Psoas muscle (tissue), 8 donors: ENCODE data around the gene CACNG5. TPM values are rescaled to one million over a fixed set of nuclear protein-coding genes. Genes with fewer than 3 reads are reported as not detected.

Source experiments
- ATAC-seq, 4 donors: fragments of 200-7000 bp; cut with Tn5 transposase; one replicate each; pipeline ENCODE4 v1.9.1; 2020; ENCODE audit warnings: moderate library complexity in 3 of 4, mild to moderate bottlenecking in 2 of 4
- DNase-seq, 2 donors: peaks; one replicate each; pipeline ENCODE4 v3.0.0-alpha.2; 2020
- H3K27ac ChIP-seq: fragments of 200-600 bp; one replicate; pipeline ENCODE4 v1.8.0; 2022
- H3K27me3 ChIP-seq, 3 donors: fragments of 200-600 bp in 1 of 3; one replicate each; pipeline versions ENCODE4 v1.6.1 to v1.8.0; 2013 to 2022; ENCODE audit warnings: low read length in 2 of 3, mild to moderate bottlenecking in 2 of 3, moderate library complexity in 1 of 3; ENCODE audit not compliant: insufficient read depth in 3 of 3
- H3K36me3 ChIP-seq, 2 donors: fragments of 200-600 bp in 1 of 2; one replicate each; pipeline versions ENCODE4 v1.6.1 to v1.8.0; 2013 to 2022; ENCODE audit warnings: low read depth in 1 of 2, mild to moderate bottlenecking in 1 of 2, moderate library complexity in 1 of 2; ENCODE audit not compliant: insufficient read depth in 1 of 2
- H3K4me1 ChIP-seq: fragments of 200-600 bp; one replicate; pipeline ENCODE4 v1.8.0; 2022
- H3K4me3 ChIP-seq: fragments of 200-600 bp; one replicate; pipeline ENCODE4 v1.8.0; 2022; ENCODE audit warnings: mild to moderate bottlenecking
- H3K9me3 ChIP-seq: fragments of 200-600 bp; one replicate; pipeline ENCODE4 v1.8.0; 2022
- CTCF ChIP-seq: fragments of 200-600 bp; IDR thresholded peaks from one replicate; pipeline ENCODE4 v1.8.0; 2022; ENCODE audit warnings: antibody characterized with exemption
- WGBS, 3 donors: extraction: QIAGEN DNeasy Blood & Tissue Kit; methylation state at CpG; one replicate each; pipeline versions ENCODE4 v1.1.6 to v1.1.7; 2013; 5-methylcytosine and 5-hydroxymethylcytosine counted together
- intact Hi-C, 2 donors: fragments of 100-400 bp; cut with DNase I; formaldehyde crosslinking; loops; one replicate each; pipeline versions ENCODE4 v1.11.0 to v1.14.2; 2022
- polyA plus RNA-seq, 3 donors: library from polyadenylated mRNA; stranded (reverse); fragments of 200-250 nt; gene quantifications; one replicate each; pipeline ENCODE4 v1.2.3, GENCODE V29; 2013
- total RNA-seq, 4 donors: library from RNA; stranded (reverse); fragmentation: NEBNext Ultra II Directional in 2 of 4; extraction: Animal tissue kit (Norgen Biotek cat#: 25700) in 2 of 4; gene quantifications; one replicate each; pipeline versions ENCODE4 v1.2.1 to v1.2.4, GENCODE V29; 2021 to 2023
- donor health status: healthy with polysubstance abuse.
- donor health status: DM: no; HTN: no; CAD: no; lungs with moderate emphysema.
- donor health status: Bipolar disorder and iron deficiency.
- donor health status: healthy.
- donor health status: DM: yes; HTN: yes; CAD: no.
- donor health status: DM: no; HTN: no; CAD: no.
- donor health status: DM: no; HTN: no; CAD: no.
- donor health status: DM: yes; HTN: yes; CAD: no.

CACNG5 gene
- total and polyA plus RNA-seq, 7 donors, result not detected

- TF ChIP-seq CTCF, result no peak
- Histone ChIP-seq H3K9me3 (no peaks in the 10 kb centered on the region), H3K36me3 (no peaks in the 10 kb centered on the region), H3K27me3 (peaks cover 0 to 2% (median 0%) of the 10 kb centered on the region in 3 donors), H3K4me1 (no peaks in the 10 kb centered on the region), H3K4me3 (no peak overlapping the region), H3K27ac (no peak overlapping the region)
- 87 to 91% (median 89%) methylated on average over 12 of the region's 12 CpGs for WGBS, 3 donors
- intact Hi-C loops, result no loop called here
- no peak for DNase-seq
- ATAC-seq, result no peak
These were observed 23.8 kb upstream of the CACNG5 start for GRCh38 chr17:66810951-66811682.

GRCh38 chr17:66811683-66812054 is 23.2 kb upstream of the CACNG5 start:
- ATAC-seq (no peak), DNase-seq (no peak)
- no peaks in the 10 kb centered on the region for H3K9me3 ChIP-seq
- H3K4me3 ChIP-seq, result no peak overlapping the region
- intact Hi-C loops, result no loop called here
- no peaks in the 10 kb centered on the region for H3K4me1 ChIP-seq
- H3K36me3 ChIP-seq, result no peaks in the 10 kb centered on the region
- 59 to 62% (median 60%) methylated on average over 9 of the region's 9 CpGs for WGBS, 3 donors
- no peak overlapping the region for H3K27ac ChIP-seq
- peaks cover 0 to 2% (median under 1%) of the 10 kb centered on the region in 3 donors for H3K27me3 ChIP-seq
- no peak for TF ChIP-seq CTCF

DNA sequence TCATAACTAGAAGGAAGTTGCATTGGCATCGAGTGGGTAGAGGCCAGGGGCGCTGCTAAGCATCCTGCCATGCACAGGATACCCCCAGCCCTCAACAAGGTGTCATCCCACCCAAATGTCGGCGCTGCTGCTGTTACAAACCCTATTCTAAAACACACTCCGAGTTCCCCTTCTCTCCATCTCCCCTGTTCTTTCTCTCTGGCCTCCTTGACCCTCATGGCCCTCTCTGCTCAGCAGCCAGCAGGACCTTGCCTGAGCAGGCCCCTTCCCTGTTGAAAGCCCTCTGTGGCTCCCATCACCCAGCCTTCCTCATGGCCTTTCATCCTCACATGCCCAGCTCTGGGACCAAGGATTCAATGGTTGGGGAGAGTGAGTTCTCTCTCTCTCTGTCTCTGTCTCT is 22.3 kb upstream of the CACNG5 start:
- no peak for TF ChIP-seq CTCF
- DNase-seq, result no peak
- H3K36me3 ChIP-seq, result no peaks in the 10 kb centered on the region
- no peaks in the 10 kb centered on the region for H3K9me3 ChIP-seq
- H3K27me3 ChIP-seq, result peaks cover 0 to 6% (median 2%) of the 10 kb centered on the region in 3 donors
- no peaks in the 10 kb centered on the region for H3K4me1 ChIP-seq
- no peak overlapping the region for H3K4me3 ChIP-seq
- intact Hi-C loops, result no loop called here
- ATAC-seq, result no peak
- 88 to 93% (median 93%) methylated on average over 5 of the region's 5 CpGs for WGBS, 3 donors
- no peak overlapping the region for H3K27ac ChIP-seq

- intact Hi-C loops, result no loop called here
- Histone ChIP-seq H3K9me3 (no peaks in the 10 kb centered on the region), H3K27me3 (peaks cover 0 to 6% (median 2%) of the 10 kb centered on the region in 3 donors), H3K36me3 (no peaks in the 10 kb centered on the region), H3K4me3 (no peak overlapping the region), H3K4me1 (no peaks in the 10 kb centered on the region), H3K27ac (no peak overlapping the region)
- ATAC-seq (no peak), DNase-seq (no peak)
- WGBS, 3 donors, result 41 to 73% (median 68%) methylated on average over 2 of the region's 2 CpGs
- TF ChIP-seq CTCF, result no peak
These were observed 21.6 kb upstream of the CACNG5 start for GRCh38 chr17:66813296-66813695.

DNA sequence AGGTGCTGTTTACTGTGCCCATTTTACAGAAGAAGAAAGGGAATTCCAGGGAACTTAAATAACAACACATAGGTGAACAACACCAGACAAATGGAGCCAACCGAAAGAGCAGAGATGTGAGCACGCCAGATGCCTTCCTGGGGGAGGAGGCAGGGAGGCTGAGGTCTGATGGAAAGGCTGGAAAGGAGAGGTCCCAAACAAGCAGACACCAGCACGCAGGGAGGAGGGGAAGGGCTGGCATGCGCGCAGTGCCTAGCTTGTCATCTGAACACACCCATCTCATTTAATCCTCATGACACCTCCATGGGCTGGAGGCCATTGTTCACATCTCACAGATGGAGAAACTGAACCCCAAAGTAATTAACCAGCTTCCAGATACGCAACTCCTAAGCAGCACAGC is 20.9 kb upstream of the CACNG5 start:
- DNase-seq (no peak), ATAC-seq (no peak)
- no peaks in the 10 kb centered on the region for H3K36me3 ChIP-seq
- no peaks in the 10 kb centered on the region for H3K9me3 ChIP-seq
- H3K27ac ChIP-seq, result no peak overlapping the region
- H3K27me3 ChIP-seq, result peaks cover 0 to 6% (median 2%) of the 10 kb centered on the region in 3 donors
- no peak overlapping the region for H3K4me3 ChIP-seq
- intact Hi-C loops, result no loop called here
- no peaks in the 10 kb centered on the region for H3K4me1 ChIP-seq
- 84 to 91% (median 88%) methylated on average over 6 of the region's 6 CpGs for WGBS, 3 donors
- no peak for TF ChIP-seq CTCF
